ENCODE measurements around the gene LRRC37A. TPM values are rescaled to one million over a fixed set of nuclear protein-coding genes. Genes with fewer than 3 reads are reported as not detected.
"Not testable (repeated sequence)": the region's sequence is repeated elsewhere in the genome, so short reads cannot be mapped to it uniquely, and the experiment has no call there.

Gene LRRC37A
- total and polyA plus RNA-seq, 4 experiments from 2014 or later: 0.05 to 12.9 (median 6.7) TPM

DNA sequence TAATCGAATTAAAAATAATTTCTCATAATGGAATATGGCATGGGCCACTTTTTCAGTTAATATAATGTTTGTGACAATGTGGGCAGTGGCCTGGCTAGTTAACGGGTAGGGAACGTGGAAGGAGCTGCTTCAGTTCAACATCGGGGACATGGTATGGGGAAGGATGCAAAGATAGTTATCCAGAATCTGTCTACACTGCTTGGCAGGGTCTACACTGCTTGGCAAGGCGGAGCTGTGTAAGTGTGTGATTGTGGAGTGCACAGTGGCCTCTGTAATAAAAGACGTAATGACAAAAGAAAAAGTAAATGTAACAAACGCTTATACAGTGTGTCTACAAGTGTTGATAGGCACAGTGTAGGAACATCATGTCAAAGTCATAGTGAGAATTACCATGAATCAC, 7.3 kb upstream of the LRRC37A start:
- DNase-seq; H3K27me3 Mint-ChIP-seq; H3K9me3 Mint-ChIP-seq; intact Hi-C loops (cut with micrococcal nuclease); H3K4me3 ChIP-seq (ENCODE audit: low read length in 2 of 2); H3K4me1 ChIP-seq (ENCODE audit: insufficient read depth, low read length); H3K27me3 ChIP-seq (ENCODE audit: insufficient read depth, low read length); H3K27ac Mint-ChIP-seq; H3K36me3 Mint-ChIP-seq; H3K4me3 Mint-ChIP-seq; H3K36me3 ChIP-seq (ENCODE audit: insufficient read depth, low read length); POLR2A ChIA-PET (ENCODE audit: partially characterized antibody); H3K9me3 ChIP-seq (ENCODE audit: control insufficient read depth in 1 of 2, low read length in 2 of 2); H3K27ac ChIP-seq (ENCODE audit: low read depth, low read length): not testable (repeated sequence)
- CTCF ChIA-PET (ENCODE audit: partially characterized antibody): interaction anchor here (3.3 kb wide), 1 partner anchor 285 kb away, joined by 26 read pairs; no protein-coding TSS in a partner anchor
- peaks cover 5 to 26% (median 20%) of the 10 kb centered on the region in 4 donors for H3K4me1 Mint-ChIP-seq

- H3K27me3 Mint-ChIP-seq; H3K4me3 ChIP-seq (ENCODE audit: low read length in 2 of 2); DNase-seq; H3K4me1 ChIP-seq (ENCODE audit: insufficient read depth, low read length); H3K9me3 Mint-ChIP-seq; H3K36me3 ChIP-seq (ENCODE audit: insufficient read depth, low read length); H3K27me3 ChIP-seq (ENCODE audit: insufficient read depth, low read length); POLR2A ChIA-PET (ENCODE audit: partially characterized antibody); H3K27ac ChIP-seq (ENCODE audit: low read depth, low read length); H3K9me3 ChIP-seq (ENCODE audit: control insufficient read depth in 1 of 2, low read length in 2 of 2); H3K36me3 Mint-ChIP-seq; CTCF ChIA-PET (ENCODE audit: partially characterized antibody); intact Hi-C loops (cut with micrococcal nuclease): not testable (repeated sequence)
- Mint-ChIP-seq H3K27ac (peak overlapping the region in 2 of 7 donors; percentile 5 to 53), H3K4me3 (peak overlapping the region in 1 of 8 donors; percentile 16), H3K4me1 (peaks cover 3 to 14% (median 12%) of the 10 kb centered on the region in 4 donors)
These were observed 3.9 kb upstream of the LRRC37A start for GRCh38 chr17:46290906-46291546.

GRCh38 chr17:46291618-46292017, 3.3 kb upstream of the LRRC37A start:
- peak overlapping the region in 3 of 7 donors; percentile 5 to 53 (median 22) for H3K27ac Mint-ChIP-seq
- H3K4me1 ChIP-seq (ENCODE audit: insufficient read depth, low read length); POLR2A ChIA-PET (ENCODE audit: partially characterized antibody); H3K9me3 Mint-ChIP-seq; H3K36me3 ChIP-seq (ENCODE audit: insufficient read depth, low read length); intact Hi-C loops (cut with micrococcal nuclease); H3K27me3 Mint-ChIP-seq; H3K9me3 ChIP-seq (ENCODE audit: control insufficient read depth in 1 of 2, low read length in 2 of 2); H3K36me3 Mint-ChIP-seq; H3K27me3 ChIP-seq (ENCODE audit: insufficient read depth, low read length); DNase-seq; H3K4me3 ChIP-seq (ENCODE audit: low read length in 2 of 2); H3K27ac ChIP-seq (ENCODE audit: low read depth, low read length); CTCF ChIA-PET (ENCODE audit: partially characterized antibody): not testable (repeated sequence)
- peak overlapping the region in 1 of 8 donors; percentile 16 for H3K4me3 Mint-ChIP-seq
- H3K4me1 Mint-ChIP-seq: peaks cover 3 to 12% (median 11%) of the 10 kb centered on the region in 4 donors

DNA sequence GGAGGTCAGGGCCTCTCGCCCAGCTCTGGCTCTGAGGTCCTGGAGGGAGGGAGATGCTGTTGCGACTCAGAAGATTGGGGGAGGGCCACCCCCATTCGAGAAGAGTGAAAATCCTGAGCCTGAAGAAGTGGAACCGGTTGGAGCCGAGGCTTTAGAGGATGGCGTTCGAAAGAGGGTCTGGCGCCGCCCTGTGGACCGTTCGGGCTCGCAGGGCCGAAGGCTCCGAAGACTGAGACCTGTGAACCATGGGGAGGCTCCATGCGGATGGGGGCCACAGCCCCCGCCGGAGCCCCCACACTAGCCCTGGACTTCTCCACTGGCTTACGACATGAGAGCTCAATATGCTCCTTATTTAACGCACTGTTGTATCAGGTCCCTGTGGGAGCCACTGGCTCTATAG, 46.3 kb downstream of the LRRC37A start:
- H3K27me3 ChIP-seq (ENCODE audit: insufficient read depth, low read length); H3K27me3 Mint-ChIP-seq; H3K4me3 Mint-ChIP-seq; H3K36me3 ChIP-seq (ENCODE audit: insufficient read depth, low read length); H3K27ac Mint-ChIP-seq; H3K9me3 Mint-ChIP-seq; intact Hi-C loops (cut with micrococcal nuclease); H3K4me1 Mint-ChIP-seq; H3K4me3 ChIP-seq (ENCODE audit: low read length in 2 of 2); H3K9me3 ChIP-seq (ENCODE audit: control insufficient read depth in 1 of 2, low read length in 2 of 2); CTCF ChIA-PET (ENCODE audit: partially characterized antibody); H3K27ac ChIP-seq (ENCODE audit: low read depth, low read length); H3K36me3 Mint-ChIP-seq; H3K4me1 ChIP-seq (ENCODE audit: insufficient read depth, low read length); POLR2A ChIA-PET (ENCODE audit: partially characterized antibody); DNase-seq: not testable (repeated sequence)

DNA sequence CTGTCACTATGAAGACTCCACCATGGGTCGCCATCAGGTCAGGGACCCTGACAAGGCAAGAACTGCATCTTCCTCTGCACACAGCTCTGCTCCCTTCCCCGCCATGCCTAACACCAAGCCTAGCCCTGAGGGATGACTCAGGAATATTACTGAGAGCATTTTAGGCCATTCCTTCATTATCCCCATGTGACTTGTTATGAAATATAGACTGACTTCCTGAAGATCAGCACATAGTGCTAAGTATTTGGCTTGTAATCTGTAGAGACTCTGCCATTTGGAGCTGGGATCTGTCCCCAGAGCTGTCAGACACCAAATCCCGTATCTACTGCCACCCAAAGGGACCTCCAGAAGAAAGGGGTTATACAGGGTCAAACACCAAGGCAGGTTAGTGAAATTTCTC, 47.2 kb downstream of the LRRC37A start:
- H3K4me3 Mint-ChIP-seq; H3K4me1 Mint-ChIP-seq; H3K36me3 ChIP-seq (ENCODE audit: insufficient read depth, low read length); H3K27me3 Mint-ChIP-seq; DNase-seq; H3K4me1 ChIP-seq (ENCODE audit: insufficient read depth, low read length); H3K27me3 ChIP-seq (ENCODE audit: insufficient read depth, low read length); intact Hi-C loops (cut with micrococcal nuclease); H3K9me3 ChIP-seq (ENCODE audit: control insufficient read depth in 1 of 2, low read length in 2 of 2); POLR2A ChIA-PET (ENCODE audit: partially characterized antibody); H3K27ac Mint-ChIP-seq; H3K36me3 Mint-ChIP-seq; H3K27ac ChIP-seq (ENCODE audit: low read depth, low read length); H3K9me3 Mint-ChIP-seq; CTCF ChIA-PET (ENCODE audit: partially characterized antibody); H3K4me3 ChIP-seq (ENCODE audit: low read length in 2 of 2): not testable (repeated sequence)

- POLR2A ChIA-PET (ENCODE audit: partially characterized antibody); H3K27ac ChIP-seq (ENCODE audit: low read depth, low read length); H3K27me3 Mint-ChIP-seq; H3K36me3 Mint-ChIP-seq; H3K4me1 ChIP-seq (ENCODE audit: insufficient read depth, low read length); intact Hi-C loops (cut with micrococcal nuclease); H3K9me3 Mint-ChIP-seq; H3K4me3 Mint-ChIP-seq; DNase-seq; H3K9me3 ChIP-seq (ENCODE audit: control insufficient read depth in 1 of 2, low read length in 2 of 2); H3K27me3 ChIP-seq (ENCODE audit: insufficient read depth, low read length); H3K27ac Mint-ChIP-seq; H3K4me1 Mint-ChIP-seq; H3K36me3 ChIP-seq (ENCODE audit: insufficient read depth, low read length); H3K4me3 ChIP-seq (ENCODE audit: low read length in 2 of 2); CTCF ChIA-PET (ENCODE audit: partially characterized antibody): not testable (repeated sequence)
These were observed 53.4 kb downstream of the LRRC37A start for GRCh38 chr17:46348345-46348744.

- H3K36me3 ChIP-seq (ENCODE audit: insufficient read depth, low read length); POLR2A ChIA-PET (ENCODE audit: partially characterized antibody); H3K36me3 Mint-ChIP-seq; H3K4me1 ChIP-seq (ENCODE audit: insufficient read depth, low read length); H3K27me3 Mint-ChIP-seq; H3K27ac Mint-ChIP-seq; H3K9me3 ChIP-seq (ENCODE audit: control insufficient read depth in 1 of 2, low read length in 2 of 2); H3K27ac ChIP-seq (ENCODE audit: low read depth, low read length); H3K4me3 Mint-ChIP-seq; H3K4me3 ChIP-seq (ENCODE audit: low read length in 2 of 2); DNase-seq; H3K9me3 Mint-ChIP-seq; intact Hi-C loops (cut with micrococcal nuclease); H3K4me1 Mint-ChIP-seq; H3K27me3 ChIP-seq (ENCODE audit: insufficient read depth, low read length); CTCF ChIA-PET (ENCODE audit: partially characterized antibody): not testable (repeated sequence)
These were observed 54.1 kb downstream of the LRRC37A start for GRCh38 chr17:46349060-46349459.

GRCh38 chr17:46353856-46354255, 58.9 kb downstream of the LRRC37A start:
- H3K27me3 Mint-ChIP-seq: not testable (repeated sequence)

More at GRCh38 chr17:46353856-46354255, 58.9 kb downstream of the LRRC37A start:
- intact Hi-C loops (cut with micrococcal nuclease); H3K9me3 Mint-ChIP-seq; H3K27ac Mint-ChIP-seq; H3K4me1 ChIP-seq (ENCODE audit: insufficient read depth, low read length); H3K36me3 Mint-ChIP-seq; H3K4me1 Mint-ChIP-seq; H3K4me3 Mint-ChIP-seq; CTCF ChIA-PET (ENCODE audit: partially characterized antibody); H3K4me3 ChIP-seq (ENCODE audit: low read length in 2 of 2); H3K36me3 ChIP-seq (ENCODE audit: insufficient read depth, low read length); H3K27me3 ChIP-seq (ENCODE audit: insufficient read depth, low read length); H3K27ac ChIP-seq (ENCODE audit: low read depth, low read length); POLR2A ChIA-PET (ENCODE audit: partially characterized antibody); DNase-seq; H3K9me3 ChIP-seq (ENCODE audit: control insufficient read depth in 1 of 2, low read length in 2 of 2): not testable (repeated sequence)
